GM20000 (cell line): Measurements from ENCODE around the gene PSMC3.

ENCODE experiments used
- DNase-seq: peaks from one replicate; pipeline ENCODE4 v3.0.0; 2012; ENCODE audit warnings: low spot score
- TF ChIP-seq, protein P1 (sequence below): IDR thresholded peaks from 2 replicates; pipeline ENCODE4 v1.5.1; 2012; ENCODE audit warnings: mild to moderate bottlenecking, control low read depth; ENCODE audit errors: extremely low read depth, missing control alignments

Gene PSMC3

DNA sequence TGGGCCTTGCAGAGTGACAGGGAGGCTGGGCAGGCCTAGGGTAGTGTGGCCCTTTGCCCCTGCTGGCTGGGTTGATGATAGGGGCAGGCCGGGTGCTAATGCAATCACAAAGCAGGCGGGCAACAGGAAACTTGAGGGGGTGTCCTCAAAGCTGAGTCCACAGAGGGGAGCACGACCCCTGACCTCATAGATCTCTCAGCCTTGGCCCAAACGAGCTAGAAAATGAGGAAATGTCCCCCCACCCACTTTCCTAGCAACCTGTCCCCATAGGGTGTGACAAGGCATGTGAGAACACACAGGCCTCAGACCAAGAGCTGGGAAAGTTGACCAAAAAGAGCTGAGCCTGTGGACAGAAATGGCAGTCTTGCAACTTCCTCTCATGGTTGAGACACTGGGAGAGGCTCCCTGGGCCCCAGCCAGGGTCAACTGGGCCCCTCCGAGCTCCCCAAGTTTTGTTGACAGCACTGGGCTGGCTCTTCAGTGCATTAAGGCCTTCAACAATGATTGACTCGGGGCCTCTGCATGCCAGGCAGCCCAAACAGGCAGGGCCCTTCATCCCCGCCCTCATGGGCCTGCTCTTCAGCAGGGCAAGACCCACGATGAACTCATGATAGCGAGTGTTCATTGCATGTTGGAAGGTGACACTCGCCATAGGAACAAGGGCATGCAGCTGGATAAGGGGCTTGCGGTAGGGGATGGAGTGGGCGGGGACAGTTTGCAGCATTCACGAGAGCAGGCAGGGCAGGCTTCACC lies 38.1 kb downstream of the PSMC3 start:
- DNase-seq: no peak

DNA sequence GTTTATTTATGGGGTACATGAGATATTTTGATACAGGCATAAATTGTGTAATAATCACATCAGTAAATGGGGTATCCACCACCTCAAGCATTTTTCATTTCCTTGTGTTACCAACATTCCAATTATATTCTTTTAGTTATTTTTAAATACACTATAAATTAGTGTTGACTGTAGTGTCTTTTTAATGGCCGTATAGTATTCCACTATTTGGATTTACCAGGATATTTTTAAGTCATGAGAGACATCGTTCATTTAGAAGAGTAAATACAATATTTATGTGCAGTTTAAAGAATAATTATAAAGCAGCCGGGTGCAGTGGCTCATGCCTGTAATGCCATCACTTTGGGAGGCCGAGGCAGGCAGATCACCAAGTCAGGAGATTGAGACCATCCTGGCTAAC lies 41.7 kb downstream of the PSMC3 start:
- TF ChIP-seq, protein P1, sequence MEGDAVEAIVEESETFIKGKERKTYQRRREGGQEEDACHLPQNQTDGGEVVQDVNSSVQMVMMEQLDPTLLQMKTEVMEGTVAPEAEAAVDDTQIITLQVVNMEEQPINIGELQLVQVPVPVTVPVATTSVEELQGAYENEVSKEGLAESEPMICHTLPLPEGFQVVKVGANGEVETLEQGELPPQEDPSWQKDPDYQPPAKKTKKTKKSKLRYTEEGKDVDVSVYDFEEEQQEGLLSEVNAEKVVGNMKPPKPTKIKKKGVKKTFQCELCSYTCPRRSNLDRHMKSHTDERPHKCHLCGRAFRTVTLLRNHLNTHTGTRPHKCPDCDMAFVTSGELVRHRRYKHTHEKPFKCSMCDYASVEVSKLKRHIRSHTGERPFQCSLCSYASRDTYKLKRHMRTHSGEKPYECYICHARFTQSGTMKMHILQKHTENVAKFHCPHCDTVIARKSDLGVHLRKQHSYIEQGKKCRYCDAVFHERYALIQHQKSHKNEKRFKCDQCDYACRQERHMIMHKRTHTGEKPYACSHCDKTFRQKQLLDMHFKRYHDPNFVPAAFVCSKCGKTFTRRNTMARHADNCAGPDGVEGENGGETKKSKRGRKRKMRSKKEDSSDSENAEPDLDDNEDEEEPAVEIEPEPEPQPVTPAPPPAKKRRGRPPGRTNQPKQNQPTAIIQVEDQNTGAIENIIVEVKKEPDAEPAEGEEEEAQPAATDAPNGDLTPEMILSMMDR: no peak
- DNase-seq: no peak

More for the DNA sequence above, 38.1 kb downstream of the PSMC3 start:
- TF ChIP-seq, protein P1: no peak

DNA sequence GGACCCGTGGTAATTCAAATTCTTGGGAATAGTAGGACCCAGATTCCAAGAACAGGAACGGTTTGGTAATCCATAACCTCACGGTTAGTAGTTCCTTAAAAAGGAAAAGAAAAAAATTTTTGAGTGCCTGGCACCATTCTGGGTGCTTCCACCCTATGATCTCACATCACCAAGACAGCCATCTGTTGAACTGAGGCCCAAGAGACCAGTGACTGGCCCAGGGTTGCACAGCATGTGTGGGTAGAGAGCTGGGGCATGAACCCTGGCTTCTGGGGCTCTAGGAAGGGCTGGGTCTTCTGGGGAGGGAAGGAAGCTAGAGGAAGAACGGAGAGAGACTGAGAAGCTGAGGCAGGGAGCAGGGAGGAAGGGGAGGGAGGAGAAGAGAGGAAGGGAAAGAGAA lies 43.2 kb downstream of the PSMC3 start:
- TF ChIP-seq, protein P1: no peak
- no peak for DNase-seq

DNA sequence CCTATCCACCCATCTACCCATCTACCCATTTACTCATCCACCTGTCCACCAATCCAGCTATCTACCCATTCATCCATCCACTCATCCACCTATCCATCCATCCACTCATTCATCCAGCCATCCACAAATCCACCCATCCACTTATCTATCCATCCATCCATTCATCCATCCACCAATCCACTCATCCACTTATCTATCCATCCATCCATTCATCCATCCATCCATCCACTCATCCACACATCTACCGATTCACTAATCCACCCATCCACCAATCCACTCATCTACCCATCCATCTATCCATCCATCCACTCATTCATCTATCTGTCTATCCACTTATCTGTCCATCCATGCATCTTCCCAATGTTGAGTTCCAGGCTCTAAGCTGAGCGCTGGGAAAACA lies 46.2 kb downstream of the PSMC3 start:
- TF ChIP-seq, protein P1: no peak
- no peak for DNase-seq

DNA sequence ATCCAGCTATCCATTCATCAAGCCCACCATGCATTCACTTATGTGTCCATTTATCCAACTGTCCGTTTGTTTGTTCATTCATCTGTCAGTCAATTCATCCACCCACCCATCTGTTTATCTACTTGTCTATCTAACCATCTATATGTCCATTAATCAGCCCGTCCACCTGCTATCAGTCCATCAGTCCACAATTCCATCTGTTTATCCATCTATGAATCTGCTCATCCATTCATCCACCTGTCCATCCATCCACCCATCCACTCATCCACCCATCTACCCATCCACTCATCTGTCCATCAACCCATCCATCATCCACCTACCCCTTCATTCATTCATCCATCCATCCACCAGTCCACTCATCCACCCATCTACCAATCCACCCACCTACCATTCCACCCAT lies 46.9 kb downstream of the PSMC3 start:
- TF ChIP-seq, protein P1: no peak
- DNase-seq: no peak

DNA sequence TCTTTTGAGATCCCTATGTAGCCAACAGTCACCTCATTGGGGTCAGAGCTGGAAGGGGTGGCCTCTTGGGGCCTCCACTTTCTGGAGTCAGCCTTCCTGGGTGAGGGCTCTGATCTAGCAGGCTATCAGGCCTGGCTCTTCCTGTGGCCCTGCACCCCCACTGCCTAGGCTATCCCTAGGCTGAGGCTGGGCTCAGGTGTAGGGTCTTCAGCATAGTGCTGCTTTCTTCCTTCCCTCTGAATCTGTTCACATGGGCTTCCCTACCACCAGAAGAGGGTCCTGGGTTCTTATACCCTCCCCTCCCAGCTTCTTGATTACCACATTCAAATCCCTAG lies 47.4 kb downstream of the PSMC3 start:
- no peak for DNase-seq

More for the DNA sequence above, 47.4 kb downstream of the PSMC3 start:
- TF ChIP-seq, protein P1: no peak
